ENCODE measurements around the gene POC1A.
A peak's percentile ranks its signal among the peaks of the same experiment; 100 is the strongest.

The POC1A gene

GRCh38 chr3:52055537-52056351 lies 98.5 kb downstream of the POC1A start:
- CTCF ChIA-PET, result interaction anchor here (0.6 to 9.5 kb wide), 17 partner anchors 10 to 89 kb away, joined by 3 to 160 read pairs (median 4); no protein-coding TSS in a partner anchor
- POLR2A ChIA-PET, result interaction anchor here (0.6 to 2.5 kb wide), 5 partner anchors 9 to 183 kb away, joined by 3 to 31 read pairs (median 5); partner anchors contain the start of genes POC1A and TWF2
- peak overlapping the region; percentile 92 for H3K4me3 ChIP-seq (ENCODE audit: low read depth, low read length)
- no peak for DNase-seq (ENCODE audit: low read depth, low spot score)
- TF ChIP-seq CTCF (IDR thresholded peaks at IDR 0.05; ENCODE audit: insufficient read depth, low read length, missing control alignments), result peak; percentile 33

GRCh38 chr3:52054661-52055511 lies 99.3 kb downstream of the POC1A start:
- DNase-seq (ENCODE audit: low read depth, low spot score), result no peak
- peak overlapping the region; percentile 92 for H3K4me3 ChIP-seq (ENCODE audit: low read depth, low read length)
- ChIA-PET CTCF (interaction anchor here (0.7 to 9.5 kb wide), 13 partner anchors 9 to 90 kb away, joined by 3 to 160 read pairs (median 4); no protein-coding TSS in a partner anchor), POLR2A (interaction anchor here (0.6 to 2.5 kb wide), 2 partner anchors 8 to 1488 kb away, joined by 3 to 31 read pairs; partner anchors contain the start of gene C3orf18)
- peak; percentile 31 for TF ChIP-seq CTCF (IDR thresholded peaks at IDR 0.05; ENCODE audit: insufficient read depth, low read length, missing control alignments)

- ChIA-PET CTCF (interaction anchor here (0.7 to 9.5 kb wide), 33 partner anchors 8 to 187 kb away, joined by 3 to 160 read pairs (median 5); partner anchors contain the start of genes PARP3 and RRP9), POLR2A (interaction anchor here (0.9 to 2.6 kb wide), 7 partner anchors 13 to 112 kb away, joined by 3 to 8 read pairs (median 4); partner anchors contain the start of genes PARP3, POC1A, RPL29 and RRP9)
- peak overlapping the region; percentile 92 for H3K4me3 ChIP-seq (ENCODE audit: low read depth, low read length)
- no peak for DNase-seq (ENCODE audit: low read depth, low spot score)
- TF ChIP-seq CTCF (IDR thresholded peaks at IDR 0.05; ENCODE audit: insufficient read depth, low read length, missing control alignments), result peak; percentile 39
Observed at GRCh38 chr3:52053307-52054304, 100.6 kb downstream of the POC1A start.

- no peak for DNase-seq (ENCODE audit: low read depth, low spot score)
- POLR2A ChIA-PET, result interaction anchor here (1.1 to 2.6 kb wide), 6 partner anchors 14 to 111 kb away, joined by 3 to 8 read pairs (median 4); partner anchors contain the start of genes PARP3, RPL29 and RRP9
- CTCF ChIA-PET, result interaction anchor here (0.7 to 9.5 kb wide), 35 partner anchors 10 to 188 kb away, joined by 3 to 160 read pairs (median 4); partner anchors contain the start of genes PARP3 and RRP9
- peak overlapping the region; percentile 92 for H3K4me3 ChIP-seq (ENCODE audit: low read depth, low read length)
- TF ChIP-seq CTCF (IDR thresholded peaks at IDR 0.05; ENCODE audit: insufficient read depth, low read length, missing control alignments), result peak; percentile 66
Observed at GRCh38 chr3:52052831-52053306, 101.4 kb downstream of the POC1A start.

GRCh38 chr3:52051444-52051843 lies 102.8 kb downstream of the POC1A start:
- POLR2A ChIA-PET, result interaction anchor here (0.7 to 2.6 kb wide), 2 partner anchors 41 to 56 kb away, joined by 3 to 8 read pairs; partner anchors contain the start of gene RPL29
- no peak for DNase-seq (ENCODE audit: low read depth, low spot score)
- no peak for TF ChIP-seq CTCF (IDR thresholded peaks at IDR 0.05; ENCODE audit: insufficient read depth, low read length, missing control alignments)
- H3K4me3 ChIP-seq (ENCODE audit: low read depth, low read length), result no peak overlapping the region
- CTCF ChIA-PET, result interaction anchor here (0.7 to 9.5 kb wide), 12 partner anchors 10 to 169 kb away, joined by 3 to 160 read pairs (median 6); partner anchors contain the start of genes PARP3 and RRP9
